Neural cell (in vitro differentiated cells): ENCODE measurements around the gene COL24A1.
"Not testable (repeated sequence)": the region's sequence is repeated elsewhere in the genome, so short reads cannot be mapped to it uniquely, and the experiment has no call there.

Experiments
- EP300 ChIP-seq: fragments of 450-650 bp; conservative IDR thresholded peaks from 2 replicates; pipeline ENCODE4 v1.6.1; 2014; ENCODE audit warnings: antibody characterized with exemption, mild to moderate bottlenecking, moderate library complexity; ENCODE audit not compliant: poor library complexity, severe bottlenecking
- EZH2 ChIP-seq: fragments of 200-600, 300-800 bp; shearing (Covaris generic), sonication (generic); IDR thresholded peaks from 2 replicates; pipeline ENCODE4 v1.6.1; 2014; ENCODE audit warnings: antibody characterized with exemption, low read length, borderline replicate concordance, mild to moderate bottlenecking; ENCODE audit not compliant: insufficient read depth, poor library complexity, severe bottlenecking
- POLR2AphosphoS5 ChIP-seq: IDR thresholded peaks from 2 replicates; pipeline ENCODE4 v1.6.1; 2012
- RAD21 ChIP-seq: fragments of 450-650 bp; conservative IDR thresholded peaks from 2 replicates; pipeline ENCODE4 v1.6.1; 2014; ENCODE audit warnings: antibody characterized with exemption, mild to moderate bottlenecking, moderate library complexity
- TAF1 ChIP-seq: IDR thresholded peaks from 2 replicates; pipeline ENCODE4 v1.6.1; 2012; ENCODE audit warnings: low read depth
- TF ChIP-seq, protein P1 (sequence below): fragments of 450-650 bp; IDR thresholded peaks from 2 replicates; pipeline ENCODE4 v1.5.1; 2014; ENCODE audit warnings: antibody characterized with exemption, mild to moderate bottlenecking, moderate library complexity; ENCODE audit not compliant: poor library complexity, severe bottlenecking

GRCh38 chr1:85714418-85715114 is 442.0 kb downstream of the COL24A1 start:
- TF ChIP-seq, protein P1, sequence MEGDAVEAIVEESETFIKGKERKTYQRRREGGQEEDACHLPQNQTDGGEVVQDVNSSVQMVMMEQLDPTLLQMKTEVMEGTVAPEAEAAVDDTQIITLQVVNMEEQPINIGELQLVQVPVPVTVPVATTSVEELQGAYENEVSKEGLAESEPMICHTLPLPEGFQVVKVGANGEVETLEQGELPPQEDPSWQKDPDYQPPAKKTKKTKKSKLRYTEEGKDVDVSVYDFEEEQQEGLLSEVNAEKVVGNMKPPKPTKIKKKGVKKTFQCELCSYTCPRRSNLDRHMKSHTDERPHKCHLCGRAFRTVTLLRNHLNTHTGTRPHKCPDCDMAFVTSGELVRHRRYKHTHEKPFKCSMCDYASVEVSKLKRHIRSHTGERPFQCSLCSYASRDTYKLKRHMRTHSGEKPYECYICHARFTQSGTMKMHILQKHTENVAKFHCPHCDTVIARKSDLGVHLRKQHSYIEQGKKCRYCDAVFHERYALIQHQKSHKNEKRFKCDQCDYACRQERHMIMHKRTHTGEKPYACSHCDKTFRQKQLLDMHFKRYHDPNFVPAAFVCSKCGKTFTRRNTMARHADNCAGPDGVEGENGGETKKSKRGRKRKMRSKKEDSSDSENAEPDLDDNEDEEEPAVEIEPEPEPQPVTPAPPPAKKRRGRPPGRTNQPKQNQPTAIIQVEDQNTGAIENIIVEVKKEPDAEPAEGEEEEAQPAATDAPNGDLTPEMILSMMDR, result not testable (repeated sequence)
- TF ChIP-seq RAD21, EP300, POLR2AphosphoS5, EZH2, TAF1: not testable (repeated sequence)
